Body of pancreas (tissue), 4 donors: ENCODE results near the gene COL19A1.

Source experiments
- POLR2A ChIP-seq, 3 donors: fragments of 450-650 bp; IDR thresholded peaks; one replicate each; pipeline ENCODE4 v1.6.1; 2016; ENCODE audit warnings: antibody characterized with exemption in 3 of 3, mild to moderate bottlenecking in 2 of 3
- TF ChIP-seq, protein P1 (sequence below), 7 experiments: fragments of 450-650 bp in 4 of 7; fragments of 200-600 bp in 3 of 7; sonication (generic) in 3 of 7; IDR thresholded peaks; one replicate each; pipeline ENCODE4 v1.5.1; 2016 to 2019; ENCODE audit warnings: antibody characterized with exemption in 7 of 7

DNA sequence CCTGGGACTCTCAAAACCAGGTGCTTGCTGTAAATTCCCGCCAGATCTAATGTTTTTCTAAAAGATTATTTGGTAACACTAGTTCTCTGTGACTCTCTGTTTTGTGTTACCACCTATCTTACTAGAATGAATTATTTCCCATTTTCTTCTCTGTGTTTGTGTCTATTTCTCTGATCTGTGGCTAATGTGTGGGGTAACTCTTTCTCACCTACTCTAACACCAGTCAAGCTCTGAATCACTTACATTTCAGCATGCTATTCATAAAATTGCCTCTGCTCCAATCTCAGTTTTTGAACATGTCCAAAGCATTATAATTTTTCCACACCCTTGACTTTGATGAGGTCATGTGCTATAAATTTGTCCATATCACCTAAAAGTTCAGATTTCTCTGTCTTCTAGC lies 23.2 kb upstream of the COL19A1 start:
- TF ChIP-seq, protein P1, sequence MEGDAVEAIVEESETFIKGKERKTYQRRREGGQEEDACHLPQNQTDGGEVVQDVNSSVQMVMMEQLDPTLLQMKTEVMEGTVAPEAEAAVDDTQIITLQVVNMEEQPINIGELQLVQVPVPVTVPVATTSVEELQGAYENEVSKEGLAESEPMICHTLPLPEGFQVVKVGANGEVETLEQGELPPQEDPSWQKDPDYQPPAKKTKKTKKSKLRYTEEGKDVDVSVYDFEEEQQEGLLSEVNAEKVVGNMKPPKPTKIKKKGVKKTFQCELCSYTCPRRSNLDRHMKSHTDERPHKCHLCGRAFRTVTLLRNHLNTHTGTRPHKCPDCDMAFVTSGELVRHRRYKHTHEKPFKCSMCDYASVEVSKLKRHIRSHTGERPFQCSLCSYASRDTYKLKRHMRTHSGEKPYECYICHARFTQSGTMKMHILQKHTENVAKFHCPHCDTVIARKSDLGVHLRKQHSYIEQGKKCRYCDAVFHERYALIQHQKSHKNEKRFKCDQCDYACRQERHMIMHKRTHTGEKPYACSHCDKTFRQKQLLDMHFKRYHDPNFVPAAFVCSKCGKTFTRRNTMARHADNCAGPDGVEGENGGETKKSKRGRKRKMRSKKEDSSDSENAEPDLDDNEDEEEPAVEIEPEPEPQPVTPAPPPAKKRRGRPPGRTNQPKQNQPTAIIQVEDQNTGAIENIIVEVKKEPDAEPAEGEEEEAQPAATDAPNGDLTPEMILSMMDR (IDR thresholded peaks at IDR 0.05), result no peak
- TF ChIP-seq POLR2A (IDR thresholded peaks at IDR 0.05), result no peak
